ENCODE results near the gene PRRT1B. TPM values are rescaled to one million over a fixed set of nuclear protein-coding genes. Genes with fewer than 3 reads are reported as not detected.

Gene PRRT1B
- total and polyA plus RNA-seq, 9 of the 15 experiments (the other 6 are each of a cell fraction or from before 2014, with no cell fraction given): not detected

GRCh38 chr9:131539223-131539923 is 6.0 kb upstream of the PRRT1B start:
- DNase-seq (ENCODE audit: extremely low read depth in 1 of 4, low spot score in 3 of 4) (no peak), ATAC-seq (no peak), FAIRE-seq (no peak)
- Histone ChIP-seq H3K4me2 (ENCODE audit: insufficient read depth, low read length) (no peak overlapping the region), H4K20me1 (replicated peaks; ENCODE audit: control insufficient read depth, insufficient read depth, low read length) (no peaks in the 10 kb centered on the region), H3K27me3 (ENCODE audit: control insufficient read depth in 2 of 2, insufficient read depth in 2 of 2, low read length in 2 of 2) (peaks cover 6 to 16% of the 10 kb centered on the region in 2 experiments; a peak in 3 of 5 replicates), H3K9ac (ENCODE audit: insufficient read depth in 1 of 2, low read depth in 2 of 2, low read length in 2 of 2) (no peak overlapping the region), H3K9me1 (ENCODE audit: control insufficient read depth, insufficient read depth, low read length) (no peaks in the 10 kb centered on the region), H3K4me3 (no peak overlapping the region), H3K36me3 (ENCODE audit: control insufficient read depth, insufficient read depth, low read length) (no peaks in the 10 kb centered on the region), H3K4me1 (replicated peaks in 1 of 2; ENCODE audit: control insufficient read depth in 2 of 2, insufficient read depth in 2 of 2, low read length in 2 of 2) (peaks cover 9 to 10% of the 10 kb centered on the region in 2 experiments; a peak in 3 of 5 replicates), H3K9me3 (replicated peaks; ENCODE audit: control insufficient read depth, insufficient read depth, low read depth, low read length) (peaks cover 7% of the 10 kb centered on the region), H3K27ac (ENCODE audit: extremely low read depth, low read depth, low read length) (no peak overlapping the region), H3K79me2 (ENCODE audit: control insufficient read depth, insufficient read depth, low read length) (no peaks in the 10 kb centered on the region), H2AFZ (ENCODE audit: low read depth, low read length) (no peak overlapping the region)
- intact Hi-C loops (cut with micrococcal nuclease): no loop called here
- BruUV-seq (replicated peaks): no TSS peak
- ChIA-PET POLR2A (interaction anchor here (0.7 kb wide), 1 partner anchor 250 kb away, joined by 3 read pairs; no protein-coding TSS in a partner anchor), CTCF (ENCODE audit: low intra/inter-chr PET ratio) (no interaction called here)
- in situ Hi-C loops (cut with MboI): no loop called here
- TF ChIP-seq JUNB (CRISPR knock-in tag; conservative IDR thresholded peaks at IDR 0.05) (no peak), CBFA2T3 (IDR thresholded peaks at IDR 0.05) (no peak), SMC3 (conservative IDR thresholded peaks at IDR 0.05; ENCODE audit: insufficient read depth, low read depth, low read length) (no peak), BRCA1 (IDR thresholded peaks at IDR 0.05) (no peak), BRCA1 (CRISPR knock-in tag; IDR thresholded peaks at IDR 0.05) (no peak), ZNF212 (CRISPR knock-in tag; IDR thresholded peaks at IDR 0.05) (no peak), HMG20B (CRISPR knock-in tag; IDR thresholded peaks at IDR 0.05) (no peak), ZNF384 (IDR thresholded peaks at IDR 0.05; ENCODE audit: low read depth, low read length) (no peak), GTF2B (IDR thresholded peaks at IDR 0.05; ENCODE audit: extremely low read depth, insufficient read length) (no peak), SNRNP70 (optimal IDR thresholded peaks at IDR 0.05; ENCODE audit: low read depth, low read length) (no peak), EZH2 (IDR thresholded peaks at IDR 0.05; ENCODE audit: borderline replicate concordance, low read depth, low read length) (no peak)
- TF ChIP-seq, protein P1, sequence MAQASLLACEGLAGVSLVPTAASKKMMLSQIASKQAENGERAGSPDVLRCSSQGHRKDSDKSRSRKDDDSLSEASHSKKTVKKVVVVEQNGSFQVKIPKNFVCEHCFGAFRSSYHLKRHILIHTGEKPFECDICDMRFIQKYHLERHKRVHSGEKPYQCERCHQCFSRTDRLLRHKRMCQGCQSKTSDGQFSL (CRISPR knock-in tag; IDR thresholded peaks at IDR 0.05): no peak
- TF ChIP-seq, protein P1 (tag; IDR thresholded peaks at IDR 0.05): no peak
- 11% methylated on average over 7 of the region's 7 CpGs for whole genome bisulfite sequencing (ENCODE audit: insufficient coverage, low coverage, missing lambda C conversion rate)
